Non-pigmented ciliary epithelial cell (primary cell): ENCODE measurements around the gene RAB28.

Source experiments
- DNase-seq: peaks from one replicate; pipeline ENCODE4 v3.0.0-alpha.2; 2010; ENCODE audit warnings: low read depth

Gene RAB28

DNA sequence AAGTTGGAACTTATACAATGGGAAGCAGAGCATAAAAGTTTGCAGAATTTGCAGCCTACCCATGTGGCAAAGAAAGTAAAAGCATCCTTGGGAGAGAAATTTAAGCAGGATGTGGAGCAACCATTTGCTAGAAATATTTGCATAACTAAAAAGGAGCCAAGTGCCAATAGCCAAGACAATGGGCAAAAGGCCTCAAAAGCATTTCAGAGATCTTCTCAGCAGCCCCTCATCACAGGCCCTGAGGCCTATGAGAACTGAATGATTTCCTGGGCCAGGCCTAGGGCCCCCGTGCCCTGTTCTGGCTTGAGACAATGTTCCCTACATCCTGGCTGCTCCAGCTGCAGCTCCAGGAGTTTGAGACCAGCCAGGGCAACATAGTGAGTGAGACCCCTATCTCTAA is 25.3 kb upstream of the RAB28 start:
- no peak for DNase-seq

GRCh38 chr4:13504374-13504773 is 20.2 kb upstream of the RAB28 start:
- no peak for DNase-seq

- no peak for DNase-seq
These were observed 14.3 kb upstream of the RAB28 start for GRCh38 chr4:13498469-13498868.

- DNase-seq, result no peak
These were observed 12.5 kb upstream of the RAB28 start for GRCh38 chr4:13496605-13497004.

GRCh38 chr4:13495753-13496152 is 11.6 kb upstream of the RAB28 start:
- DNase-seq, result no peak

DNA sequence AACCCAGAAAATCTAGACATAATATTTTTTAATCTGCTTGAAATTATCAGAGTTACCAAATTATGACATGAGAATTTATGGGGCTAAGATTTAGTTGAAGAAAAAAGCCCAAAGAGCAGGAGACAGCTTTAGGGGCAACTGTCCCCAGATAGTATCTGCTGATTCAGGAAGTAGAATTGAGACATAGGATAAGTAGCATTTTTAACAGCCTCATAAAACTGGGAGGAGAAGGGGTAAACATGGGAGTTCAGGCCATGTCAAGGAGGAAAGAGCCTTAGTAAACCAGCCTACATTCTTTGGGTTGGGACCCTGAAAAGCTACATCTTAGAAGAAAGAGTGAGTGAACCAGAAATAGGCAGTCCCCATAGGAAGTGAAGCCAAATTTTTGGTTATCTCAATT is 9.7 kb upstream of the RAB28 start:
- no peak for DNase-seq

- DNase-seq, result no peak
These were observed 8.6 kb upstream of the RAB28 start for GRCh38 chr4:13492747-13493146.

DNA sequence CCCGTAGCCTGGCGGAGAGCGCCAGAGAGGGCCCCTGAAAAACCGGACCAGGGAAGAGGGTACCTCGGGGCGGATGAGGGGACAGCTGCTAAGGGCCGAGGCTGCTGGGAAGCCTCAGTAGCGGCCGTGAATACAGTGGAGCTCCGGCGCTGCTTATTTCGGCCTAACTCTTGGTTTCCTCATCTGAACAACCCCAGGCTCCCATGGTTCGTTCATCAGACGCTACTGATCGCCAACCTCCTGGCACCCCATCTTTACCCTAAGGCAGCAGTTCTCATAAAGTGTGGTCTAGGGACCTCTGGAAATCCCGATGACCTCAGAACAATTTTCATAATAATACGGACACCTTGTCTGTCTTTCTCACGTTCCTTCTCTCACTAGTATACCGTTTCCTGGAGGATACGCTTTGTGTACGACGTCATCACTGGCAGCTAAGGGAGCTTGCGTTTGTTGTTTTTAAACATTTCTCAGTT is 645 bp upstream of the RAB28 start:
- no peak for DNase-seq

DNA sequence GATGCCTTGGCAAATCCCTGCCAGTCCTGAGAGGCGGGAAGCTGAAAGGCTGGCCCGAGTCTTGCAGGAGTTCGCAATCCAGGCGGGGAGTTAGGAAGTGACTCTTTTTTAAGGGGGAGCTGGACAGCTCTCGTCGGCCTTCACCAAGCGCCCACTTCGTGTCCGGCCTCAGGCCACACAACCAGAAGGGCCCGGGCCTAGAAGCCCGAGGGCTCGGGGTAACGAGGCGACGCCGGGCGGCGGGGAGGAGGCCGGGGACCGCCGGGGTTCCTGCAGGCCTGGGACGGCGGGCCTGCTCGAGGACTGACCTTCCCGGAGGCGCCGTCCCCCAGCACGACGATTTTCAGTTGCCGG is 395 bp downstream of the RAB28 start:
- DNase-seq, result no peak

DNA sequence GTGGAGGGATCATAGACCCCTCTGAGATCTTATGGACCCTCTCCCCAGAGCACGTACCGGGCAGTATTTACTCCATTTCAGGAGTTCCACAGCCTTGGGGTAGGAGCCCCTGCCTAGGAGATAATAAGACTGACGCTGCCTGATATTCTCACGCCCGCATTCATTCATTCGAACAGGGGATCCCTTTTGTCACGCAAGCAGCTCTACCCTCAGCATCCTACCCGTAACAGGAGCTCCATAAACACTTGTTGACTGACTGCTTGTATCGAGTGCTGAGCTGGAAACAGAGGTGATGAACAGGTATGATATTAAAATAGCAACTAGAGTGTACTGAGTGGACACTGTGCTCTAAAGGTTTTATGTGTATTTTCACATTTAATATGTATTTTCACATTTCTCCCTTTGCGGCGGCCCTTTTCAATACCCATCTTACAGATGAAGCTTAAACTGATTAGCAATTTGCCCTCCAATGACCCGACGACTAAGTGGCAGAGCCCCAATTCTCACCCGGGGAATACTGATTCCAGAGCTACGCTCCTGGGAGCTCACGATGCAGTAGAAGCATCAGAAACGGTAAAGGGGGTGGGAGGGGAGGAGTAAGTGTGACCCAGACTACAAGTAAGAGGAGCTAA is 888 bp downstream of the RAB28 start:
- no peak for DNase-seq

DNA sequence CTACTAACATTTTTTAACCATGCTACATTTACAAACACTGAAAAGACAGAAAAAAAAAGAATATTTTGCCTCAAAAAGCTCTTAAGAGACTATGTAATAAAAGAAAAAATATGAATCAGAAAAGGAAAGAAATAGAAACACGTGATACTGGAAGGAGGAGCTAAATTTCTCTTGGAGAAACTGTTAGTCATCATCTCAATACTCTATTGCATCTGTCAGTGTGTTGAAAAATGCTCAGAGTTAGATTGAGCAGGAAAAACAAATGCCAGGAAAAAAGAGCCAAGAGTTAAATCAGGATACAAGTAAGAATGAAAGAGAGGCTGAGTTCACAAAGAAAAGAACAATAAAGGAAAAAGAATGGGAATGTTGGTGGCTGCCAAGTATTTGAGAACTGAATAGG is 2.6 kb downstream of the RAB28 start:
- no peak for DNase-seq

DNA sequence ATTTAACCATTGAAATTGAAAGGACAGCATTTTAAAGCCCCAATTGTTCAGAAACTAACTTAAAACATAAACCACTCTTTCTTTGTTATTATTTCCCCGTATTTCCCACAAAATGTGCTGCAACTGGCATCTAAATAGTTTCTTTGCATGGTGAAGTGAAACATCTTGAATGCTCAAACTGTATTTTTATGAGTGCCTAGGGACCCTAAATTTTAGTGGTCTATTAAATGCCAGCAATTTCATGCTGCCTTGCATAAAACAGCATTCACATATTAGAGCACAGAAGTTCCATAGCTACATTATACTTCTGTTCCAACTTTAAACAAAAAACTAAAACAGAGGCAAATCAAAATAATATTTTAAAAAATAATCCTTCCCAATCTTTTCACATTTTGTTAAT is 5.4 kb downstream of the RAB28 start:
- DNase-seq, result no peak

DNA sequence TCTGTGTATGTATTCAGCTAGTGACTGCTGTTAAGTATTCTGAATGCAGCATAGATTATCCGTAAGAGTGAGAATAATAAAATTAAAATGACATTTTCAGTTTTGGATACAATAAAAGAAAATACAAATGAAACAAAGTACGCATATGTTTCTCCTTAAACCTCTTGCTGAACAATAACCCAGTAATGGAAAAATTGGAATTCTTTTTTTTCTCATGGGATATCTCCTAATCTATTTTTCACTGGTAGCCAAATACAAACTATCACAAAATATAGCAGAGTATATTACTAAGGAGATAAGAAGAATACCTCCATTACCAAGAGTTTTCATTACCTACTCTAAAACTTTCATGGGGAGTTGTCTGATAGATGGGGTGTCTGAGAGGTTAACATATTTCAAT is 6.0 kb downstream of the RAB28 start:
- DNase-seq, result no peak

DNA sequence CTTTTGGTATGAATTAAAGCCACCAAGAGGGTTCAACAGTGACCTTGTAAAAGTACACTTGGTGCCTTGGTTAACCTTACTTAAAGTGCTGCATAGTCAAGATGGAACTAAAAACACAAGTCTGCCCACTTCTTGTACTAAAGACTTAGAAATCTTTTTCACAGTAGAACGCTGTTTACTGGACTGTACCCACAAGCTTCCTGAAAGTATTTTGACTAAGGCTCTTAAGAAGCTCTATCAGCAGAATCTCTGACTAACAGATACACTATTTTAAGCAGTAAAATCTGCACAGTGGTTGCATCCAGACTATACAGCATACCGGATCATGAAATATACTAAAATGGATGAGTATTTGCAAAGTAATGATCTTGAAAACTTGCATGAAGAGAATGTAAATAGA is 7.2 kb downstream of the RAB28 start:
- DNase-seq, result peak; percentile 81

- no peak for DNase-seq
These were observed 8.0 kb downstream of the RAB28 start for GRCh38 chr4:13476152-13476551.

- no peak for DNase-seq
These were observed 12.7 kb downstream of the RAB28 start for GRCh38 chr4:13471400-13471799.

DNA sequence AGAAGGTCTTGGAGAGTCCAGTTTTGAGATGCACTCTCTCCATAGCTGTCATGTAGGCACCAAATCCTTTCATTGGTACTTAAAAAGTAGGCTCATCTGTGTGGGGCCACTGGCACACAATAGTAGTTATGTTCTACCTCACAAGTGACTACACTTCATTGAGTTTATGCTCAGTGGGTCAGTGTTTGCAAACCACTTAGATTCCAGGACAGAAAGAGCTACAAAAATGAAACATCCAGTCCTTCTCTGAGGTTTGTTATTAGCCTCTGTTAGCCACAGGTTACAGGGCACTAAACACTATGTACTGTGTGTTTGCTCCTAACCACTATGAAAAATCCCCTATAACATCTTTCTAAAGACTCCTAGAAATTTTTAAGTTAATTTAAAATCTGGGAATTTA is 13.8 kb downstream of the RAB28 start:
- DNase-seq, result no peak

DNA sequence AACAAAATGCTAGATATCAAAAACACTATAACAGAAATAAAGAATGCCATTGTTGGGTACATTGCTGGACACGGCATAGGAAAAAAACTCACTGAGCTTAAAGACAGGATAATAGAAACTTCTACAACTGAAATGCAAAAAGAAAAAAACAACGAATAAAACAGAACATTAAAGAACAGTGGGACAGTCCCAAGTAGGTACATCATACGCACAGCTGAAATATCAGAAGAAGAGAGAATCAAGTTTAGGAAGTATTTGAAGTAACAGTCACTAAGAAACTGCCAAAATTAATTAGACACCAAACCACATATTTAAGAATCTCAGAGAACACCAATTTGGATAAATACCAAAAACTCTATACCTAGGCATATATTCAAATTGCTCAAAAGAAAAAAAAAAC is 19.2 kb downstream of the RAB28 start:
- DNase-seq, result no peak

- DNase-seq, result no peak
These were observed 19.6 kb downstream of the RAB28 start for GRCh38 chr4:13464543-13464942.

- no peak for DNase-seq
These were observed 22.8 kb downstream of the RAB28 start for GRCh38 chr4:13461191-13461905.

GRCh38 chr4:13455411-13455810 is 28.7 kb downstream of the RAB28 start:
- DNase-seq, result peak; percentile 38

GRCh38 chr4:13454786-13455185 is 29.4 kb downstream of the RAB28 start:
- DNase-seq, result no peak

DNA sequence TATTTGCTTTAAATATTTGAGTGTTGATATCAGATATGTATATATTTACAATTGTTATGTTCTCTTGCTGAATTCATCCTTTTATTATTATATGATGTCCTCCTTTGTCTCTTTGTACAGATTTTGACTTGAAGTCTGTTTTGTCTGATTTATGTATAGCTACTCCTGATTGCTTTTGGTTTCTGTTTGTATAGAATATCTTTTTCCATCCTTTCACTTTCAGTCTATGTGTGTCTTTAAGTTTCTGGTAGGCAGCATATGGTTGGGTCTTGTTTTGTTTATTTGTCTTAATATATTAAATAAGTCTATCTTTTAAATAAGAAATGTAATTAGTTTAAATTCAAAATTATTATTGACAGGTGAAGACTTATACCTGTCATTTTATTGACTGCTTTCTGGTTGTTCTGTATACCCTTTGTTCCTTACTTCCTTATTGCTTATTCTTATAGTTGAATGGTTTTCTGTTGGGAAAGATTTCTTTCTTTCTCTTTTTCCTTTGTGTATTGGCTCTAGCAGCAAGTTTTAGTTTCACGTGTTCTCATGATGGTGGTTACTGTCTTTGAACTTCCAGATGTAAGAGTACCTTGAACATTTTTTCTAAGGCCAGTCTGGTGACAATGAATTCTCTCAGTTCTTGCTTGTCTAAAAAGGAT is 31.1 kb downstream of the RAB28 start:
- DNase-seq, result no peak

- no peak for DNase-seq
These were observed 34.5 kb downstream of the RAB28 start for GRCh38 chr4:13449590-13449989.
